A549 treated with DMSO at 1 μM for 4 hours (cell line): Measurements from ENCODE around the gene FOXB2. TPM values are rescaled to one million over a fixed set of nuclear protein-coding genes. Genes with fewer than 3 reads are reported as not detected.

Experiments used
- total RNA-seq: library from RNA; stranded (reverse); fragments of 200-300 nt; extraction: Qiagen RNA extraction; gene quantifications from 5 replicates; pipeline ENCODE4 v1.2.3, GENCODE V29; 2022; ENCODE audit warnings: low read depth

Gene FOXB2
- not detected in 5 replicates for total RNA-seq

DNA sequence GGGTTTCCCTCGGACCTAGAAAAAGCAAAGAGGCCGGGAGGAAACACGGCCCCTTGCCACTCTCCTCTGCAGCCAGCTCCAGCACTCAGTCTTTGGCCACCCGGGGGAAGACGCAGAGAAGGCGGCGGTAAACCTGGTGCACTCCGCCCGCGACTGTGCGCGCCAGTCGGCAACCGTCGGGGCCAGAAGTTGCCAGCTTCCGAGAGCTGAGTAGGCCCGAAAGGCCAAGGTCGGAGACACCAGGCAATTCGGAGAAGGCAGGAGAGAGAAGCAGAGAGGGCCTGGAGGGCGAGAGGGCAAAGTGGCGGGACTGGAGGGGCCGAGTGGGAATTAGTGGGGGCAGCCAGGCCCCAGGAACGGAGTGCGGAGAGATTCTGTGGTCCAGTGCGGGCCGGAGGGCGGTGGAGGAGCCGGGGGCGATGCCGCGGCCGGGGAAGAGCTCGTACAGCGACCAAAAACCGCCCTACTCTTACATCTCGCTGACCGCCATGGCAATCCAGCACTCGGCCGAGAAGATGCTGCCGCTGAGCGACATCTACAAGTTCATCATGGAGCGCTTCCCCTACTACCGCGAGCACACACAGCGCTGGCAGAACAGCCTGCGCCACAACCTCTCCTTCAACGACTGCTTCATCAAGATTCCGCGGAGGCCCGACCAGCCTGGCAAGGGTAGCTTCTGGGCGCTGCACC is at the start of gene FOXB2:
TSS of gene FOXB2 (plus strand) at position 420 of the 690 bp plus-strand sequence. CDS start at position 420, 0 bp downstream.

Other genes with a start within 250 kb of the FOXB2 start
- gene PRUNE2, start 113.5 kb upstream of the FOXB2 start, total RNA-seq = 0.06 to 0.17 TPM in 2 of 5 replicates, not detected in the others
- gene VPS13A, start 157.9 kb downstream of the FOXB2 start, total RNA-seq = 8.0 to 14.8 TPM (median 12.5 TPM) in 5 replicates